Calu3 (cell line): ENCODE data around the gene ZNF154. TPM values are rescaled to one million over a fixed set of nuclear protein-coding genes. Genes with fewer than 3 reads are reported as not detected.

ENCODE experiments used
- BruUV-seq: library from RNA; stranded (reverse); fragments of 400-500 nt; replicated peaks from 2 replicates; lab custom pipeline; 2021; lab: Mats Ljungman, UMichigan
- CTCF ChIA-PET: fragments of 300-600 bp; sonication (Branson Sonifier 250); formaldehyde crosslinking; loops from one replicate; lab custom pipeline; 2022; ENCODE audit warnings: antibody characterized with exemption; lab: Charles Lee
- DNase-seq: peaks from one replicate; pipeline ENCODE4 v3.0.0; 2022
- H3K27ac Mint-ChIP-seq: one replicate; pipeline ENCODE4 v1.8.0; 2022; ENCODE audit warnings: mixed read lengths; ENCODE audit not compliant: unreplicated experiment
- H3K27me3 Mint-ChIP-seq: one replicate; pipeline ENCODE4 v1.8.0; 2022; ENCODE audit warnings: mixed read lengths; ENCODE audit not compliant: unreplicated experiment
- H3K36me3 Mint-ChIP-seq: one replicate; pipeline ENCODE4 v1.8.0; 2022; ENCODE audit warnings: mild to moderate bottlenecking, moderate library complexity, mixed read lengths; ENCODE audit not compliant: insufficient read depth, unreplicated experiment
- H3K4me1 Mint-ChIP-seq: one replicate; pipeline ENCODE4 v1.8.0; 2022; ENCODE audit warnings: mild to moderate bottlenecking, low read depth, mixed read lengths; ENCODE audit not compliant: unreplicated experiment
- H3K4me3 Mint-ChIP-seq: one replicate; pipeline ENCODE4 v1.8.0; 2022; ENCODE audit warnings: mild to moderate bottlenecking, low read depth, moderate library complexity, mixed read lengths; ENCODE audit not compliant: unreplicated experiment
- H3K9me3 Mint-ChIP-seq: one replicate; pipeline ENCODE4 v1.8.0; 2022; ENCODE audit warnings: low read depth, mixed read lengths; ENCODE audit not compliant: unreplicated experiment
- intact Hi-C: fragments of 100-400 bp; cut with micrococcal nuclease; formaldehyde crosslinking; loops from one replicate; pipeline ENCODE4 v1.10.0; 2022; ENCODE audit not compliant: unreplicated experiment
- total RNA-seq: library from RNA; stranded (reverse); gene quantifications from 2 replicates; pipeline ENCODE4 v1.2.3, GENCODE V29; 2022
- TF ChIP-seq, protein P1 (sequence below): fragments of 200-600 bp; IDR thresholded peaks from one replicate; pipeline ENCODE4 v1.8.0; 2022; ENCODE audit warnings: antibody characterized with exemption; ENCODE audit not compliant: unreplicated experiment

Gene ZNF154
- total RNA-seq, 1 experiment from 2014 or later, result not detected

DNA sequence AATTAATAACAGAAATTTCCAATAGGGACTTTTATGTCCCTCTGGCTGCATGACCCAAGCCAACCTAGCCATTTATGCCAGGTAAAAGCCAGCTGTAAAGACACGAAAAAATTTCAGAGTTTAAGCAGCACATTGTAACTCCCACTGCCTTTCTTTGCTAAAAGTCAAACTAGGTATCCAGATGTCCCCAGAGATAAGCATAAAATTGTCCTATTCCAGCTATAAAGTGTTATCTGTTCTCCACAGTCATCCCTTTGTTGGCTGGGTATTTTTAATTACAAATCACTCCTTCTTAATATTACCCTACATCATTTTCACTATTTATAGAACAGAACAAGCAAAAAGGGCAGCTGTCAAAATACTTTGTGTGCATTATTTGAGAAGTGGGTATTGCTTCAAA is 3.2 kb upstream of the ZNF154 start:
- no peaks in the 10 kb centered on the region for H3K27me3 Mint-ChIP-seq
- CTCF ChIA-PET, result no interaction called here
- no TSS peak for BruUV-seq
- H3K4me3 Mint-ChIP-seq, result no peak overlapping the region
- intact Hi-C loops, result no loop called here
- no peak overlapping the region for H3K27ac Mint-ChIP-seq
- H3K4me1 Mint-ChIP-seq, result no peaks in the 10 kb centered on the region
- DNase-seq, result no peak
- TF ChIP-seq, protein P1, sequence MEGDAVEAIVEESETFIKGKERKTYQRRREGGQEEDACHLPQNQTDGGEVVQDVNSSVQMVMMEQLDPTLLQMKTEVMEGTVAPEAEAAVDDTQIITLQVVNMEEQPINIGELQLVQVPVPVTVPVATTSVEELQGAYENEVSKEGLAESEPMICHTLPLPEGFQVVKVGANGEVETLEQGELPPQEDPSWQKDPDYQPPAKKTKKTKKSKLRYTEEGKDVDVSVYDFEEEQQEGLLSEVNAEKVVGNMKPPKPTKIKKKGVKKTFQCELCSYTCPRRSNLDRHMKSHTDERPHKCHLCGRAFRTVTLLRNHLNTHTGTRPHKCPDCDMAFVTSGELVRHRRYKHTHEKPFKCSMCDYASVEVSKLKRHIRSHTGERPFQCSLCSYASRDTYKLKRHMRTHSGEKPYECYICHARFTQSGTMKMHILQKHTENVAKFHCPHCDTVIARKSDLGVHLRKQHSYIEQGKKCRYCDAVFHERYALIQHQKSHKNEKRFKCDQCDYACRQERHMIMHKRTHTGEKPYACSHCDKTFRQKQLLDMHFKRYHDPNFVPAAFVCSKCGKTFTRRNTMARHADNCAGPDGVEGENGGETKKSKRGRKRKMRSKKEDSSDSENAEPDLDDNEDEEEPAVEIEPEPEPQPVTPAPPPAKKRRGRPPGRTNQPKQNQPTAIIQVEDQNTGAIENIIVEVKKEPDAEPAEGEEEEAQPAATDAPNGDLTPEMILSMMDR, result no peak
- peaks cover 21% of the 10 kb centered on the region for H3K9me3 Mint-ChIP-seq
- peaks cover 3% of the 10 kb centered on the region for H3K36me3 Mint-ChIP-seq

DNA sequence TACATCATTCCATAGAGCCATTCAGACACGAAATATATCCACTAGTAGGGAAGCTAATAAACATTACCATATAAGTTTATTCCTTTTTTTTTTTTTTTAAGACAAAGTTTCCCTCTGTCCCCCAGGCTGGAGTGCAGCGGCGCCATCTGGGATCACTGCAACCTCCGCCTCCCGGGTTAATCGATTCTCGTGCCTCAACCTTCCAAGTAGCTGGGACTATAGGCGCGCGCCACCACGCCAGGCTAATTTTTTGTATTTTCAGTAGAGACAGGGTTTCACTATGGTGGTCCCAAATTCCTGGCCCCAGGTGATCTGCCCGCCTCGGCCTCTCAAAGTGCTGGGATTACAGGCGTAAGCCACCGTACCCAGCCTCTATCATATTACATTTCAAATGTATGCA is 612 bp upstream of the ZNF154 start:
- peaks cover 3% of the 10 kb centered on the region for H3K36me3 Mint-ChIP-seq
- H3K9me3 Mint-ChIP-seq, result peaks cover 22% of the 10 kb centered on the region
- CTCF ChIA-PET, result no interaction called here
- no peak for DNase-seq
- no peaks in the 10 kb centered on the region for H3K4me1 Mint-ChIP-seq
- intact Hi-C loops, result no loop called here
- H3K27ac Mint-ChIP-seq, result no peak overlapping the region
- H3K27me3 Mint-ChIP-seq, result no peaks in the 10 kb centered on the region
- TF ChIP-seq, protein P1, result no peak
- H3K4me3 Mint-ChIP-seq, result no peak overlapping the region
- no TSS peak for BruUV-seq

DNA sequence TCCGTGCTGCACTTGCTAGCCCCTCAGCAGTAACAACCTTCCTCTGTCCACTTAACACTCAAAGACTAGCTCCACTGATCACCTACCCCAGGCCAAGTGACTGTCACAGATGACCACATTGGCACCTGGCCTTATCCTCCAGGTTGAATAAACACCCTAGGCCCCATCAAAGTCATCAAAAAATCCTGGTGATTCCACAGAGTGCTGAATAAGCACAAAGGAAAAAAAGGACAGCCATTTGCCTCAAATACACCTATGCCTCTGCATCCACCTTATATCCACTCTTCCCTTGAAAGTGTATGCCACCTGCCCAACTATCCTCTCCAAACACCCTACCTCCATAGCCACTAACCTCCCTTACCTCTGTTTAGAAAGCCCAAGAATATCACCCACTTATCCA is 2.7 kb downstream of the ZNF154 start:
- Mint-ChIP-seq H3K4me1 (no peaks in the 10 kb centered on the region), H3K27ac (no peak overlapping the region)
- no peak for DNase-seq

DNA sequence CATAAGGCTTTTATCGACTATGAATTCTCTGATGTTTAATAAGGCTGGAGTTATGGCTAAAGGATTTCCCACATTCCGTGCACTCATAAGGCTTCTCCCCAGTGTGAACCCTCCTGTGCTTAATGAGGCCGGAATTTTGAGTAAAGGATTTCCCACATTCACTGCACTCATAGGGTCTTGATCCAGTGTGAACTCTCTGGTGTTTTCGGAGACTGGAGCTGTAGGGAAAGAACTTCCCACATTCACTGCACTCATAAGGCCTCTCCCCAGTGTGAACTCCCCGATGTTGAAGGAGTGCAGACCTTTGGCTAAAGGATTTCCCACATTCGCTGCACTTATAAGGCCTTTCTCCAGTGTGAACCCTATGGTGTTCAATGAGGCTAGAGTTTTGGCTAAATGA is 7.4 kb downstream of the ZNF154 start:
- no peaks in the 10 kb centered on the region for H3K36me3 Mint-ChIP-seq
- peaks cover 38% of the 10 kb centered on the region for H3K9me3 Mint-ChIP-seq
- CTCF ChIA-PET, result no interaction called here
- intact Hi-C loops, result no loop called here
- H3K27ac Mint-ChIP-seq, result no peak overlapping the region
- H3K4me3 Mint-ChIP-seq, result no peak overlapping the region
- no peaks in the 10 kb centered on the region for H3K4me1 Mint-ChIP-seq
- DNase-seq, result no peak
- no TSS peak for BruUV-seq
- H3K27me3 Mint-ChIP-seq, result no peaks in the 10 kb centered on the region
- TF ChIP-seq, protein P1, result no peak

More for the DNA sequence above, 2.7 kb downstream of the ZNF154 start:
- CTCF ChIA-PET, result no interaction called here
- peaks cover 3% of the 10 kb centered on the region for H3K36me3 Mint-ChIP-seq
- no peaks in the 10 kb centered on the region for H3K27me3 Mint-ChIP-seq
- H3K9me3 Mint-ChIP-seq, result peaks cover 34% of the 10 kb centered on the region
- BruUV-seq, result no TSS peak
- TF ChIP-seq, protein P1, result no peak
- intact Hi-C loops, result no loop called here
- H3K4me3 Mint-ChIP-seq, result no peak overlapping the region
